HEK293T (cell line): ENCODE data around the gene MATN1.

Experiments
- ARNT ChIP-seq: fragments of 450-650 bp; IDR thresholded peaks from 2 replicates; pipeline ENCODE4 v1.6.1; 2017; ENCODE audit warnings: mild to moderate bottlenecking
- BHLHE40 ChIP-seq: fragments of 450-650 bp; IDR thresholded peaks from 2 replicates; pipeline ENCODE4 v1.6.1; 2016; ENCODE audit warnings: mild to moderate bottlenecking, moderate library complexity, borderline replicate concordance
- CTBP1 ChIP-seq: fragments of 450-650 bp; IDR thresholded peaks from 2 replicates; pipeline ENCODE4 v1.6.1; 2016; ENCODE audit warnings: borderline replicate concordance
- ELF4 ChIP-seq: fragments of 450-650 bp; IDR thresholded peaks from 2 replicates; pipeline ENCODE4 v1.6.1; 2017; ENCODE audit warnings: antibody characterized with exemption
- FOXA1 ChIP-seq: fragments of 450-650 bp; IDR thresholded peaks from 2 replicates; pipeline ENCODE4 v1.6.1; 2016; ENCODE audit warnings: mild to moderate bottlenecking
- FOXK2 ChIP-seq: fragments of 450-650 bp; IDR thresholded peaks from 2 replicates; pipeline ENCODE4 v1.6.1; 2016; ENCODE audit warnings: mild to moderate bottlenecking
- FOXM1 ChIP-seq: fragments of 450-650 bp; IDR thresholded peaks from 2 replicates; pipeline ENCODE4 v1.6.1; 2017; ENCODE audit warnings: mild to moderate bottlenecking, borderline replicate concordance
- L3MBTL2 ChIP-seq: fragments of 450-650 bp; conservative IDR thresholded peaks from 2 replicates; pipeline ENCODE4 v1.6.1; 2016; ENCODE audit warnings: mild to moderate bottlenecking
- LEF1 ChIP-seq: fragments of 450-650 bp; IDR thresholded peaks from 2 replicates; pipeline ENCODE4 v1.6.1; 2017; ENCODE audit warnings: mild to moderate bottlenecking, borderline replicate concordance
- NFRKB ChIP-seq: fragments of 450-650 bp; IDR thresholded peaks from 2 replicates; pipeline ENCODE4 v1.6.1; 2016; ENCODE audit warnings: mild to moderate bottlenecking, moderate library complexity
- PKNOX1 ChIP-seq: fragments of 450-650 bp; IDR thresholded peaks from 2 replicates; pipeline ENCODE4 v1.6.1; 2016
- SP1 ChIP-seq: fragments of 450-650 bp; IDR thresholded peaks from 2 replicates; pipeline ENCODE4 v1.6.1; 2017
- SUZ12 ChIP-seq: fragments of 450-650 bp; IDR thresholded peaks from 2 replicates; pipeline ENCODE4 v1.6.1; 2016; ENCODE audit warnings: mild to moderate bottlenecking
- TARDBP ChIP-seq: fragments of 450-650 bp; IDR thresholded peaks from 2 replicates; pipeline ENCODE4 v1.6.1; 2016

DNA sequence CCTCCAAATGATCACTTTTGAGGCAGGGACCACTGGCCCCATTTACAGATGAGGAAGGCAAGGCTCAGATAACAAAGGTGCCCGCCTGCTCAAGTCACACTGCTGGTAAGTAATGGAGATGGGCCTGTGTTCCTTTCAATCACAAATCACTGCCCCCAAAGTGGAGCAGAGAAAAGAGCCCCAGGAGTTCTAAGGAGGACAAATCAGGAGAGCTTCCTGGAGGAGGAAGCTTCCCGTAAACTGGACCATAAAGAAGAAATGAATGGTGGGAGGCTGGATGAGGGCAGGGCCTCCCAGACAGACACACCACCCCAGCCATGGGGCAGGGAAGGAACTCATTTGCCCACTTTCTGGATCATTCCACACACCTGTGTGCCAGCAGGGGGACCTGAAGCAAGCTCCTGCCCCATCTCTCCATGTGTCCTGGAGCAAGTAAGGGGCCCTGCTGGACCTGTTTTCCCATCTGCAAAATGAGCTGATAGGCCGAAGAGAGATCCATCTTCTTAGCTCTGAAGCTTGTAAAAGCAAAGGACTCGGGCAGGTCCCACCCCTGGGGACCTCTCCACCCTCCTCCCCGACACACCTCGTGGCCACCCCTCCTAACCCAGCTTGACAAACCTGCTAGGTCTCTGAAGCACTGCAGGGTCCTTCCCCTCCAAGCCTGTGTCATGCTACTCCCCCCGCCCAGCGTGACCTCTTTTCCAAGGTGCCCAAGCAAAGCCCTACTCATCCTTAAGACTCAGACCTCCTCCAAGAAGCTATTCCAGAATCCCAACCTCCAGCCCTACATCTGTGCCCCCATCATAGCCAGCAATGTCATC is 28.7 kb upstream of the MATN1 start:
- no peak for TF ChIP-seq BHLHE40
- no peak for TF ChIP-seq CTBP1
- no peak for TF ChIP-seq NFRKB
- no peak for TF ChIP-seq FOXA1
- no peak for TF ChIP-seq FOXK2
- TF ChIP-seq SUZ12: no peak
- no peak for TF ChIP-seq ARNT
- TF ChIP-seq SP1: no peak
- TF ChIP-seq L3MBTL2: no peak
- no peak for TF ChIP-seq FOXM1
- TF ChIP-seq LEF1: no peak
- TF ChIP-seq TARDBP: no peak
- no peak for TF ChIP-seq ELF4
- no peak for TF ChIP-seq PKNOX1
